Calu3 (cell line): Measurements from ENCODE around the gene ZNF142. TPM values are rescaled to one million over a fixed set of nuclear protein-coding genes. Genes with fewer than 3 reads are reported as not detected.

ENCODE experiments used
- Bru-seq: library from RNA; stranded (reverse); fragments of 400-500 nt; gene quantifications from one replicate; lab custom pipeline; 2021; lab: Mats Ljungman, UMichigan
- BruChase-seq, 2 experiments: library from RNA; stranded (reverse); fragments of 400-500 nt; gene quantifications; one replicate each; lab custom pipeline; 2021; lab: Mats Ljungman, UMichigan
- BruUV-seq: library from RNA; stranded (reverse); fragments of 400-500 nt; replicated peaks from 2 replicates; lab custom pipeline; 2021; lab: Mats Ljungman, UMichigan
- CTCF ChIA-PET: fragments of 300-600 bp; sonication (Branson Sonifier 250); formaldehyde crosslinking; loops from one replicate; lab custom pipeline; 2022; ENCODE audit warnings: antibody characterized with exemption; lab: Charles Lee
- DNase-seq: peaks from one replicate; pipeline ENCODE4 v3.0.0; 2022
- H3K27ac Mint-ChIP-seq: one replicate; pipeline ENCODE4 v1.8.0; 2022; ENCODE audit warnings: mixed read lengths; ENCODE audit not compliant: unreplicated experiment
- H3K27me3 Mint-ChIP-seq: one replicate; pipeline ENCODE4 v1.8.0; 2022; ENCODE audit warnings: mixed read lengths; ENCODE audit not compliant: unreplicated experiment
- H3K36me3 Mint-ChIP-seq: one replicate; pipeline ENCODE4 v1.8.0; 2022; ENCODE audit warnings: mild to moderate bottlenecking, moderate library complexity, mixed read lengths; ENCODE audit not compliant: insufficient read depth, unreplicated experiment
- H3K4me1 Mint-ChIP-seq: one replicate; pipeline ENCODE4 v1.8.0; 2022; ENCODE audit warnings: mild to moderate bottlenecking, low read depth, mixed read lengths; ENCODE audit not compliant: unreplicated experiment
- H3K4me3 Mint-ChIP-seq: one replicate; pipeline ENCODE4 v1.8.0; 2022; ENCODE audit warnings: mild to moderate bottlenecking, low read depth, moderate library complexity, mixed read lengths; ENCODE audit not compliant: unreplicated experiment
- H3K9me3 Mint-ChIP-seq: one replicate; pipeline ENCODE4 v1.8.0; 2022; ENCODE audit warnings: low read depth, mixed read lengths; ENCODE audit not compliant: unreplicated experiment
- CTCF ChIP-seq: fragments of 200-600 bp; IDR thresholded peaks from one replicate; pipeline ENCODE4 v1.8.0; 2022; ENCODE audit warnings: antibody characterized with exemption; ENCODE audit not compliant: unreplicated experiment
- intact Hi-C: fragments of 100-400 bp; cut with micrococcal nuclease; formaldehyde crosslinking; loops from one replicate; pipeline ENCODE4 v1.10.0; 2022; ENCODE audit not compliant: unreplicated experiment
- long read RNA-seq: library from polyadenylated mRNA; stranded (forward); transcript quantifications from one replicate; pipeline ENCODE4 v2.0.0, GENCODE V29; 2022
- total RNA-seq: library from RNA; stranded (reverse); gene quantifications from 2 replicates; pipeline ENCODE4 v1.2.3, GENCODE V29; 2022

The ZNF142 gene
- total RNA-seq (42.8 and 43.3 TPM in 2 replicates), Bru-seq, nascent RNA (percentile 66 among the genes with signal in this experiment), BruChase-seq, experiment 1, labeled RNA remaining after a 6-hour chase (percentile 73 among the genes with signal in this experiment), BruChase-seq, experiment 2, labeled RNA remaining after a 2-hour chase (percentile 77 among the genes with signal in this experiment)
- long read RNA-seq, partial matches to known transcripts, result 7 of 11 reads
- long read RNA-seq, other reads (novel, unspliced or antisense), result 4 of 11 reads

GRCh38 chr2:218659258-218659987, at the start of gene ZNF142, which contains the start of gene BCS1L:
ZNF142 (minus strand) TSS chr2:218659623; CDS start chr2:218656429, 3,194 bp downstream.
BCS1L (plus strand) TSS chr2:218659683; CDS start chr2:218660988, 1,305 bp downstream.
- Mint-ChIP-seq H3K27ac (peak within 1 kb of the TSS; percentile 87), H3K4me1 (peaks cover 22% of the 10 kb centered on the region), H3K36me3 (peaks cover 68% of the 10 kb centered on the region), H3K9me3 (no peaks in the 10 kb centered on the region), H3K27me3 (no peaks in the 10 kb centered on the region), H3K4me3 (peak within 1 kb of the TSS; percentile 99)
- DNase-seq, result peak; percentile 96
- no peak for TF ChIP-seq CTCF
- BruUV-seq, result no TSS peak
- CTCF ChIA-PET, result interaction anchor here (0.6 to 2.0 kb wide), 10 partner anchors 11 to 191 kb away, joined by 3 to 27 read pairs (median 5); partner anchors contain the start of genes RNF25, STK36 and TTLL4
- intact Hi-C loops, result no loop called here

GRCh38 chr2:218708086-218708485, 48.7 kb upstream of the ZNF142 start:
- no TSS peak for BruUV-seq
- intact Hi-C loops, result no loop called here
- Mint-ChIP-seq H3K4me1 (peaks cover 8% of the 10 kb centered on the region), H3K36me3 (peaks cover 21% of the 10 kb centered on the region), H3K27ac (no peak overlapping the region), H3K9me3 (no peaks in the 10 kb centered on the region), H3K4me3 (no peak overlapping the region), H3K27me3 (no peaks in the 10 kb centered on the region)
- TF ChIP-seq CTCF, result no peak
- CTCF ChIA-PET, result interaction anchor here (0.6 to 0.7 kb wide), 4 partner anchors 36 to 435 kb away, joined by 4 to 6 read pairs (median 4); no protein-coding TSS in a partner anchor
- no peak for DNase-seq

GRCh38 chr2:218703341-218703740, 43.9 kb upstream of the ZNF142 start:
- Mint-ChIP-seq H3K27ac (no peak overlapping the region), H3K4me1 (no peaks in the 10 kb centered on the region), H3K4me3 (no peak overlapping the region), H3K36me3 (no peaks in the 10 kb centered on the region), H3K27me3 (no peaks in the 10 kb centered on the region), H3K9me3 (no peaks in the 10 kb centered on the region)
- TF ChIP-seq CTCF, result no peak
- intact Hi-C loops, result no loop called here
- BruUV-seq, result no TSS peak
- no peak for DNase-seq
- CTCF ChIA-PET, result no interaction called here

- CTCF ChIA-PET, result no interaction called here
- H3K27ac Mint-ChIP-seq, result no peak overlapping the region
These were observed 42.4 kb upstream of the ZNF142 start for GRCh38 chr2:218701806-218702205.

More at GRCh38 chr2:218701806-218702205, 42.4 kb upstream of the ZNF142 start:
- no peak for DNase-seq
- Mint-ChIP-seq H3K4me1 (no peaks in the 10 kb centered on the region), H3K27me3 (no peaks in the 10 kb centered on the region), H3K4me3 (no peak overlapping the region), H3K36me3 (no peaks in the 10 kb centered on the region), H3K9me3 (no peaks in the 10 kb centered on the region)
- no TSS peak for BruUV-seq
- TF ChIP-seq CTCF, result no peak
- intact Hi-C loops, result no loop called here
